Measurements from ENCODE around the gene CRNN.

The CRNN gene

DNA sequence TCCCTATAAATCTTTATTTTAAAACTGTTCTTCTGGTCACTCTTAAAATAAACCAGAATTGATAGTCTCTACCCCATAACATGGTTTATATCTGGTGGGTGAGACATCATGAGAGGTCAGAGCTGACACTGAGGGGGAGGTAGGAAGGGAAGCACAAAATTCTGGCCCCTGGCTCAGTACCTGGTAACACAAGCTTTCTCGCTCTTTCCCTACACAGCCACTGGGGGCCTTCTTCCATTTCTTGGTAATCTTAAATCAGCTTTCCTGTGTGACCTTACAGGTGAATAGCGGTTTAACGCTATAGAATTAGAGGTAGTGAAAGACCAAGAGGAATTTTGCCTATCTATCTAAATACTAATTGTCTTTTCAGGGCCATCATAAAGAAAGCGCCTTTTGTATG lies 5.4 kb downstream of the CRNN start:
- DNase-seq (ENCODE audit: low spot score in 2 of 2), result no peak
- no peak overlapping the region for H3K4me3 ChIP-seq
- no peaks in the 10 kb centered on the region for H3K9me3 ChIP-seq
- H3K27me3 ChIP-seq (ENCODE audit: low read depth), result peaks cover 3% of the 10 kb centered on the region; the same call in 1 of the 2 replicates
- in situ Hi-C loops (cut with MboI; ENCODE audit: low sequenced_read_pairs), result no loop called here
- no peaks in the 10 kb centered on the region for H3K4me1 ChIP-seq
- no peaks in the 10 kb centered on the region for H3K36me3 ChIP-seq (replicated peaks)

DNA sequence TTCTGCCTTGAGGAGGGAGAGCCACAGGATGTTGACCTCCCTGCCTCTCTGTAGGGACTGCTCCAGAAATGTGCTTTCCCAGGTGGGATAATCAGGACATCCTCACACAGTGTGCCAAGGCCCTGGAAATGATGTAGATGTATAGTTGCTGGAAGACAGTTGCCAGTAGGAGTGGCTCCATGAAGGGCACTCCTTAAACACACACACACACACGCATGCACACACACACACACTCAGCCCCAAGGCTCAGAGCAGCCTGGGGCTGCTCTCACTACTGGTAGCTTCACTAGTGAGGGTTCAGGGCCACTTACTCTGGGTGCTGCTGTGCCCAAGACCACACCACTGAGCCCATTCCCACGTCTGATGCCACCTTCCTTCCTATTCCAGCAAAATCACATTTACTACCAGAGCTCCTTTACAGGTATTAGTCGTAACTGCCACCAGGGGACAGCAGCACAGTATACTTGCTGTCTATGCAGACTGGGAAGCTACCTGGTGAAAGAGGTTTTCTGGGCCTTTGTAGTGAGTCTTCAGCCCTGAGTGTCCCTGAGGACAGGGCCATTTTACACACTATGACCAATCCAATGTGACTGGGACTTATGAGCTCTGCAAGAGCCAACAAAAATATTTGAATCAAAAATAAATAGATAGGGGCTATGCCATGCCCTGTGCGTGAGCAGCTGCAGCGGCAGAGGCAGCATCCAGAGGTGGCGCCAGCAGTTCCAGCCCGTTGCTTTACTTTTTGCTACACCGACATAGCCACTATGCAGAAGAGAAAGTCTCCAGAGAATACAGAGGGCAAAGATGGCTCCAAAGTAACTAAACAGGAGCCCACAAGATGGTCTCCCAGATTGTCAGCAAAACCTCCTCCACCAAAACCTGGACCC lies 15.0 kb downstream of the CRNN start:
- no peaks in the 10 kb centered on the region for H3K9me3 ChIP-seq
- no peaks in the 10 kb centered on the region for H3K36me3 ChIP-seq (replicated peaks)
- in situ Hi-C loops (cut with MboI; ENCODE audit: low sequenced_read_pairs), result no loop called here
- peak in 1 of 2 experiments; percentile 16 for DNase-seq (ENCODE audit: low spot score in 2 of 2)
- no peak overlapping the region for H3K4me3 ChIP-seq
- H3K27me3 ChIP-seq (ENCODE audit: low read depth), result no peaks in the 10 kb centered on the region
- H3K4me1 ChIP-seq, result no peaks in the 10 kb centered on the region

DNA sequence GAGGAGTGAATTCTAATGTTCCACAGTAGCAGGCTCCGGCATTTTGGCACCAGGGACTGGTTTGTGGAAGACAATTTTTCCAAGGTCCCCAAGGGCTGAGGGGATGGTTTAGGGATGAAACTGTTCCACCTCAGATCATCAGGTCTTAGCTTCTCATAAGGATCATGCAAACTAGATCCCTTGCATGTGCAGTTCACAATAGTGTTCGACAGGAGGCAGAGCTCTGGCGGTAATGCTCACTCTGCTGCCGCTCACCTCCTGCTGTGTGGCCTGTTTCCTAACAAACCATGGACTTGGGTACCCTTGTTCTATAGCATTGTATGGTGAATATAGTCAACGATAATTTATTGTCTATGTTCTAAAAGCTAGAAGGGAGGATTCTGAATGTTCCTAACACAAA lies 16.6 kb downstream of the CRNN start:
- in situ Hi-C loops (cut with MboI; ENCODE audit: low sequenced_read_pairs), result no loop called here
- no peaks in the 10 kb centered on the region for H3K4me1 ChIP-seq
- DNase-seq (ENCODE audit: low spot score in 2 of 2), result no peak
- no peaks in the 10 kb centered on the region for H3K9me3 ChIP-seq
- H3K27me3 ChIP-seq (ENCODE audit: low read depth), result no peaks in the 10 kb centered on the region
- H3K36me3 ChIP-seq (replicated peaks), result no peaks in the 10 kb centered on the region
- H3K4me3 ChIP-seq, result no peak overlapping the region

DNA sequence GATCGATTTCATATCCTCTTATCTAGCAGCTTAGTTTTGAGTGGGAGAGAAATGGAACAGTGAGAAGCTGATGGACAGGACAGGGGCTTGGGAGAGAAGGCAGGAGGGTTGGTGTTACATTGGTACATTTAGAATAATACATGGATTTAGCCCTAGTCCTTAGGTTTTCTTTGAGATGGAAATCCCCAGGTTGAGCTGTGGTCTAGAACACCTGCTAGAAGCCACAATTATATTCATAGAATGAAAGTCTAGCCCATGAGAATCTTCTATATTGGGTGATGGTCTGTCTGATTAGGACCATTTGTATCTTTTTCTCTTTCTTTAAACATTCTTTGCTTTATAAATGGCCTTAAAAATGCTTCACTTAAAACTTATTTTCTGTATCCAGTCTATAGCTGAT lies 19.9 kb downstream of the CRNN start:
- Histone ChIP-seq H3K9me3 (no peaks in the 10 kb centered on the region), H3K36me3 (replicated peaks) (no peaks in the 10 kb centered on the region), H3K4me1 (no peaks in the 10 kb centered on the region), H3K27me3 (ENCODE audit: low read depth) (no peaks in the 10 kb centered on the region), H3K4me3 (no peak overlapping the region)
- in situ Hi-C loops (cut with MboI; ENCODE audit: low sequenced_read_pairs), result no loop called here
- DNase-seq (ENCODE audit: low spot score in 2 of 2), result no peak

DNA sequence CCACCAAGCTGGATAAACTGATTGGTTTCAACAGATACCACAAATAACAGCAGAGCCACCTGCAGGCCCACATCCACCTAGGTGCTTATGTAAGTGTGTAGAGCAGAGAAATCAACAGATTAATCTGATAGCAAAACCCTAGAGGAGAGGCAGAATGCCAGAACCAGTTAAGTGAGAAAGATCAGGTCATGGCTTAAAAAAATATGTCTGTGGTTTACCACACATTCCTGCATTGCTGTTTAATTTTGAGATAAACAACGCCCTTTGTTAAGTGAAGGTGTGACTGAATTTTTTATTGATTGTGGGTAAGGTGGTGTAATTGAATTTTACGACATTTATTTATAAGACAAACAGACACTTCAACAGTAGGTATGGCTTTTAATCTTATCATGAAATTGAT lies 21.2 kb downstream of the CRNN start:
- no peaks in the 10 kb centered on the region for H3K36me3 ChIP-seq (replicated peaks)
- no peak for DNase-seq (ENCODE audit: low spot score in 2 of 2)
- H3K9me3 ChIP-seq, result no peaks in the 10 kb centered on the region
- H3K4me1 ChIP-seq, result no peaks in the 10 kb centered on the region
- in situ Hi-C loops (cut with MboI; ENCODE audit: low sequenced_read_pairs), result no loop called here
- H3K4me3 ChIP-seq, result no peak overlapping the region
- H3K27me3 ChIP-seq (ENCODE audit: low read depth), result no peaks in the 10 kb centered on the region

DNA sequence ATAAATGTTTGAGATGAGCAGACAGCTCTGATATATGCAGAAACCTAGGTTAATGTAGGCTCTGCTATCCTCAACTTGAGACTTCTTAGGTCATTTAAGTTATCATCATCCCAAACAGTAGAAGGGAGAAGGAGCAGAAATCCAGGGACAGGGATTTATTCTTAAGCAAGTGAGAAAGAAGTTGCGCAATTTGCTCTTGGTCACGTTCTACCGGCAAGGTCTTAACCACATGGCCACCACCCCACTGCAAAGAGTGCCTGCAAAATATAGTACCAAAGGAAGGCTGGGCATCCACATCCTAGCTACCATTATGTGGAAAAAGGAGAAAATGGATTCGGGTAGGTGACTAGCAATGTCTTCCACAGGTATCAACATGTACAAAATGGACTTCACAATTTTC lies 25.2 kb downstream of the CRNN start:
- Histone ChIP-seq H3K4me1 (no peaks in the 10 kb centered on the region), H3K9me3 (no peaks in the 10 kb centered on the region), H3K4me3 (no peak overlapping the region), H3K27me3 (ENCODE audit: low read depth) (no peaks in the 10 kb centered on the region), H3K36me3 (replicated peaks) (no peaks in the 10 kb centered on the region)
- DNase-seq (ENCODE audit: low spot score in 2 of 2), result no peak
- in situ Hi-C loops (cut with MboI; ENCODE audit: low sequenced_read_pairs), result no loop called here

DNA sequence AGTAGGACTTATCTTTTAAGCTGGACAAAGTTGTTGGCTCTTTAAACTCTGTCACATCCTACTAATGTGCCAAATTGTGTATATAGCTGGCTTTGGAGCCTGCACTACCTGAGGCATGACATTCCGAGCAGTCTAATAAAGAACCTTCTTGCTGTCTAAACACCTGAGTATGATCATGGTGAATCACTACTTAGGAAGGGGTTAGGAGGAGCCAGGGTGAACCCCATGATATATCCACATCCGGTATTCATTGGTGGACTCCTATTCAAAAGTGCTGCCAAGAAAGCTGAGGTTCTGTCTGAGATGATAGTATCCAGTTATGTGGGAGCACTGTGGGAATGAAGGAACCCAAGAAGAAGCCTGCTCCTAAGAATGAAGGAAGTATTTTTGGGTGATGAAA lies 27.1 kb downstream of the CRNN start:
- no peak for DNase-seq (ENCODE audit: low spot score in 2 of 2)
- Histone ChIP-seq H3K4me1 (no peaks in the 10 kb centered on the region), H3K36me3 (replicated peaks) (no peaks in the 10 kb centered on the region), H3K4me3 (no peak overlapping the region), H3K27me3 (ENCODE audit: low read depth) (no peaks in the 10 kb centered on the region), H3K9me3 (no peaks in the 10 kb centered on the region)
- in situ Hi-C loops (cut with MboI; ENCODE audit: low sequenced_read_pairs), result no loop called here

DNA sequence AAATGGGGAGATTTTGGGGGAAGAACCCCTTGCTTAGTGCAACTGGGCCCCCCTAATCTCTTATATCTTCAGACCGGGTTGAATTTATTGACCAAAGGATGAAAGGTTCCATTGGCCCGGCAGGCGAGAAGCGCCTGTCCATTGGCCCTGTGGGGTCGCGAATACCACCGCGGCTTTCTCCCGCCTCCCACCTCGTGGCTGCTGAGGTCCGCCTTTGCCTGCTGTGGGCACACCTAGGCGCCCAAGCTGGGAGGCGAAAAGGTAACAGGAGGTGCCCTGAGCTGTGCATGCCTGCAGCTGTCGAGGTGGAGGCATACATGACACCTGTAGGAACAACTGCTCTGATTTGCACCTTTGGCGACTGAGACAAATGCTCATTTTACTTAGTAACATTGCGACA lies 33.1 kb downstream of the CRNN start:
- H3K4me1 ChIP-seq, result no peaks in the 10 kb centered on the region
- no peaks in the 10 kb centered on the region for H3K27me3 ChIP-seq (ENCODE audit: low read depth)
- no peak overlapping the region for H3K4me3 ChIP-seq
- DNase-seq (ENCODE audit: low spot score in 2 of 2), result no peak
- H3K36me3 ChIP-seq (replicated peaks), result no peaks in the 10 kb centered on the region
- in situ Hi-C loops (cut with MboI; ENCODE audit: low sequenced_read_pairs), result no loop called here
- no peaks in the 10 kb centered on the region for H3K9me3 ChIP-seq

DNA sequence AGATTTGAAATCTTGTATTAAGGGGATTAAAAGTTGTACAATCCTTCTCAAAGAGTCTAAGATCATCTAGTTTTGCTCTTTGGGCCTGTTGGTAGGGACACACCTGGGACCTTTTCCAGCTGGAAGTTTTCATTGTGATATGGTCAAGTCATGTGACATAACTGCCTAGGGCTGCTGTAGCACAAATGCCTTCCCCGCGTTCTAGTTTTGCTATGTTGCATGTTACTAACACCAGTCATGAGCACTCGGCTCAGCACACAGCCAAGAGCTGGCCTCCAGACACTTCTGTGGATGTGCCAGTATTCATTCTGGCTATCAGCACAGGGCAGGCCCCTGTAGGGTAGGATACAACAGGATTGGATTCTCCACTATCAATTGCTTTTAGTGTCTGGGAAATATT lies 39.6 kb downstream of the CRNN start:
- no peak for DNase-seq (ENCODE audit: low spot score in 2 of 2)
- Histone ChIP-seq H3K36me3 (replicated peaks) (no peaks in the 10 kb centered on the region), H3K4me1 (no peaks in the 10 kb centered on the region), H3K4me3 (no peak overlapping the region), H3K9me3 (no peaks in the 10 kb centered on the region), H3K27me3 (ENCODE audit: low read depth) (no peaks in the 10 kb centered on the region)
- in situ Hi-C loops (cut with MboI; ENCODE audit: low sequenced_read_pairs), result no loop called here

DNA sequence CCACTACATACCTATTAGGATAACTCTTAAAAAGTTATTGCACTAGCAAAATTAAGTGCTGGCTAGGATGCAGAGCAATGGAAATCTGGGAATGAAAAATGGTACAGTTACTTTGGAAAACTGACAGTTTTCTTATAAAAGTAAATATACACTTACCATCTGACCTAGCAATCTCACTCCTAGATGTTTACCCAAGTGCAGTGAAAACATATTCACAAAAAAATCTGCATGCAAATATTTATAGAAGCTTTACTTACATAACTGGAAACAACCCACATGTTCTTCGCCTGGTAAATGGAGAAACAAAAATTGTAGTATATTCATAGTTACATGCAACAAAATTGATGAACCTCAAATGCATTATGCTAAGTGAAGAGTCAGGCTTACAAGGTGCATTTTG lies 41.4 kb downstream of the CRNN start:
- H3K27me3 ChIP-seq (ENCODE audit: low read depth), result no peaks in the 10 kb centered on the region
- H3K36me3 ChIP-seq (replicated peaks), result no peaks in the 10 kb centered on the region
- H3K4me3 ChIP-seq, result no peak overlapping the region
- no peak for DNase-seq (ENCODE audit: low spot score in 2 of 2)
- H3K9me3 ChIP-seq, result no peaks in the 10 kb centered on the region
- no peaks in the 10 kb centered on the region for H3K4me1 ChIP-seq
- in situ Hi-C loops (cut with MboI; ENCODE audit: low sequenced_read_pairs), result no loop called here

DNA sequence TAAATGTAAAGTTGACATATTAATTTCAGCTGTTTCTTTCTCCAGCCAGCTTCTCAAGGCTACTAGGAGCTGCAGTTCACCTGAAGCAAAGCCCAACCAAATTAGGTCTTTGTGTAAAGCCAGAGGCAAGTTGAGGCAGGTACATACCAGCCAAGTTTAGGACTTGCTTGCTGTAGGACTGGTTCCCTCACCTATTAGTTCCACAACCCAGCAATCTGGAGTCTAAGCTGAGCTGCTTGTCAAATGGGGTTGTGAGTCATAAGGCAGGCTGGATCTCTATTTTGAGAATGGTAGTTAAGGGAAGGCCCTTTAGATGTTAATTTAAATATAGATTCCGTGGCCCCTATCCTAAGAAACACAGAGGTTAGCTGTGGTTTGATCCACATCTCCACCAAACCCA lies 46.6 kb downstream of the CRNN start:
- Histone ChIP-seq H3K4me1 (no peaks in the 10 kb centered on the region), H3K36me3 (replicated peaks) (no peaks in the 10 kb centered on the region)

DNA sequence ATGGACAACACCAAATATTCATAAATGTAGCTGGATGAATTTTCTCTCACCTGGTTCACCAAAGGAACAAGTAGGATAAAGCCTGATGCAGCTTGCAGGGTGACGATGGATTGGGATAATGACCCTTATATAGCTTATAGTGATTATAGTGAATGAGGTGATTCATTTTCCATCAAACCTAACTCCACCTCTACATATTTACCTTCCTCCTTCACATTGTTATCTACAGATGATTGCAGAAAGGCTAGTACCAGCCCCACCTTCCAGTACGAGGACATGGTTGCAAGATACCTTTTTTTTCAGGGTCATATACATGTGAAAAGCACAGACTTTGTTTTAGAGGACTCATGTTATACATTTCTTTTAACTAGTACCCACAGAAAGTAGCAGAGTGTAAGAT lies 54.2 kb downstream of the CRNN start, which contains the start of gene FLG2:
Gene FLG2 (minus strand): TSS at position 101 of the 400 bp plus-strand sequence. CDS start 1,122 bp downstream, outside the sequence.
- in situ Hi-C loops (cut with MboI; ENCODE audit: low sequenced_read_pairs), result no loop called here
- Histone ChIP-seq H3K9me3 (no peaks in the 10 kb centered on the region), H3K36me3 (replicated peaks) (no peaks in the 10 kb centered on the region), H3K4me3 (no peak within 1 kb of the TSS), H3K4me1 (no peaks in the 10 kb centered on the region), H3K27me3 (ENCODE audit: low read depth) (no peaks in the 10 kb centered on the region)
- DNase-seq (ENCODE audit: low spot score in 2 of 2), result no peak

More for the DNA sequence above, 46.6 kb downstream of the CRNN start:
- H3K27me3 ChIP-seq (ENCODE audit: low read depth), result no peaks in the 10 kb centered on the region
- in situ Hi-C loops (cut with MboI; ENCODE audit: low sequenced_read_pairs), result no loop called here
- no peak for DNase-seq (ENCODE audit: low spot score in 2 of 2)
- H3K9me3 ChIP-seq, result no peaks in the 10 kb centered on the region
- no peak overlapping the region for H3K4me3 ChIP-seq

All from HAP-1 (cell line).